ENCODE measurements around the gene PIP4K2A.
"Not testable (repeated sequence)": the region's sequence is repeated elsewhere in the genome, so short reads cannot be mapped to it uniquely, and the experiment has no call there.

PIP4K2A gene

DNA sequence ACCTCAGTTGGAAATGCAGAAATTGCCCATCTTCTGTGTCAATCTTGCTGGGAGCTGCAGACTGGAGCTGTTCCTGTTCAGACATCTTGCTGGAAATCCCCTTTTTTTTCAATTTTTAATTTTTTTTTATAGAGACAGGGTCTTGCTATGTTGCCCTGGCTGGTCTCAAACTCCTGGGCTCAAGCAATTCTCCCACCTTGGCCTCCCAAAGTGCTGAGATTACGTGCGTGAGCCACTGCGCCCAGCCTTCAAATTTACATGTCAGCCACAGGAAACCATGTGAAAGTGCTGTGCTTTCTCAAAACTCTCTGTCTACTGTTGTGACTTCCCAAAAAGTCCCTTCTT, 200.0 kb downstream of the PIP4K2A start:
- DNase-seq (ENCODE audit: low read depth) = not testable (repeated sequence)

GRCh38 chr10:22513483-22514413, 200.6 kb downstream of the PIP4K2A start:
- not testable (repeated sequence) for DNase-seq (ENCODE audit: low read depth)

DNA sequence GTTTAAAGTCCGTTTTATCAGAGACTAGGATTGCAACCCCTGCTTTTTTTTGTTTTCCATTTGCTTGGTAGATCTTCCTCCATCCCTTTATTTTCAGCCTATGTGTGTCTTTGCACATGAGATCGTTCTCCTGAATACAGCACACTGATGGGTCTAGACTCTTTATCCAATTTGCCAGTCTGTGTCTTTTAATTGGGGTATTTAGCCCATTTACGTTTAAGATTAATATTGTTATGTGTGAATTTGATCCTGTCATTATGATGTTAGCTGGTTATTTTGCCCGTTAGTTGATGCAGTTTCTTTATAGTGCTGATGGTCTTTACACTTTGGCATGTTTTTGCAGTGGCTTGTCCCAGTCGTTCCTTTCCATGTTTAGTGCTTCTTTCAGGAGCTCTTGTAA, 202.4 kb downstream of the PIP4K2A start:
- not testable (repeated sequence) for DNase-seq (ENCODE audit: low read depth)

- DNase-seq (ENCODE audit: low read depth) = not testable (repeated sequence)
Observed at GRCh38 chr10:22508214-22508613, 206.2 kb downstream of the PIP4K2A start.

DNA sequence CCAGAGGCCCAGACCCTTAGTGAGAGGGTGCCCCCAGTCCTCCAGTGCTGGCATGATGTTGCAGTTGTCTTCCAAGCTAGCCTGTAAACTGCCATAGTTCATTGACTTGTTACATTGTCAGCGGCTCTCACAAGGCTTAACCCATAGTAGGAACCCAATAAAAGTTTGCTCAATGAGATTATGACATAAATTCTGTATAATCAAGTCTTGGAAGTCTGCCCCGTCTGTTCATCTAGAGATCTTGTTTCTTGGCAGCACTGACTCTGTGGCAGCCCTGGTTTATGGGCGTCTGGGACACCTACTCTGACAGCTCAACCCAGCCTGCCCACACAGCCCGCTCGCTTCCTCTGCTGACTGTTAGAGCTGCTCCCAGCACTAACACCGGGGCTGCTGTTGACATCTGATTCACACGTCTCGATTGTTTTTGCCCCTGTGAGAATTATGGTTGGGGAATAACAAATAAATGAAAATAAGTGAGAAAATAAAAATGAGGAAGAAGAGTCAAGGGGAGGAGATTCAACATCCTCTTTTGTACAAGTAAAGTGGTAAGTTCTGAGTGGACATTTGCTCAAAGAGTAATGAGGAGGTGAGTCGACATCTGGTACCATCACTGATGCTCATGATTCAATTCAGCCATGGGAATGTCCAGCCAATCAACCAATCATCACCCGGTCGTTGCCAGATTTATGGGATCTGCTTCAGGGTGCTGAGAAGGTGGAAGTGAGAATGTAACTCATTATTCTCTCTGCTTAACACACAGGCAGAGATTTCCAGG, 208.3 kb downstream of the PIP4K2A start:
- DNase-seq (ENCODE audit: low read depth) = peak; percentile 19

DNA sequence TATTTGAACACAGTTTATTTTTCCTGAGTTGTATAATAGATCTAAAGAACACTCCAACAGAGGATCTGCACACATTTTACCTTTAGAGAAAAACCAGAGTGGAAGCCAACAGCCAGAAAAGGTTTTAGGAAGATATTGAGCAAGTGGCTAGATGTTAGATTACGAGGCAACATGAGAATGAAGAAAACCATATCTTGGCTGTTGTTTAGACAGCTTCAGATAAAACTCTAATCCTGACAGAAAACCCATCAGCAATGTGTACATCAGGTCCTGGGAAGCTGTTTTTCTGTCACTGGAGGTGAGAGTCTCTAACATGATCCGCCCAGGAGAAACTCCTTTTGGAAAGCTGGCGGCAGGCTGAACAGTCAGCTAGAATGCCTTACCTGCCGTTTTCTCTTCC, 209.6 kb downstream of the PIP4K2A start:
- no peak for DNase-seq (ENCODE audit: low read depth)

DNA sequence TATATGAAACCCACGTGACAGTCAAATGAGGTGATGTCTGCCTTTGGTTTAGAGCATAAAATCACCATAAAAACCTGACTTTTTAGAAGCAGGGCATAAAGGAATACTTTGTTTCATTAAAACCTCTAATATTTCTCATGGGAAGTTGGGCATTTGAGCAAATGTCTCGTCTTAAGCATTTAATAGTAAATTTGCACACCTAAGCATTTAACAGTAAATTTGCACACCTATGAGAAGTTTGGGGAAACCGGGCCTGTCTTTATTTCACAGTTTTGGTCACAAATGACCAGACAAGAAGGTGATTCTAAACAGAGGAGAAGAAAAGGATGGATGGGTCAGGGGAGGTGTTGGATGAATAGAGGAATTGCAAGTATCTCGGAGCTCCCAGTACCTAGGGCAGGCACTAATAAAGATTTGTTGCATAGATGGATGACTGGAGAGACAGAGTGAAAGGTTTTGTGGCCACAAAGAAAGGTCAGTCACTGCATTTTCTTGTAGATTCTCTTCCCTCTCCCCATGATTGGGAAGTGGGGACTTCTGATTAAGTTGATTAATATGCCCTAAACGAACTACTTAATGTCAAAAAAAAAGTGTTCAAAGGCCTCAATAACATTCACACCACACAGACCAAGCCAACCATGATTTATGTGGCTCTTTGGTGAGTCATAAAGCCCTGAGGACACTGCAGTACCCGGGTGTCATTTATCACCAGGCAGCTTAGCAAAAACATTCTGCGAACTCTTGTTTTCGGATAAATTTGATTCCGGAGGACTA, 210.9 kb downstream of the PIP4K2A start:
- DNase-seq (ENCODE audit: low read depth) = no peak

- no peak for DNase-seq (ENCODE audit: low read depth)
Observed at GRCh38 chr10:22501863-22502262, 212.5 kb downstream of the PIP4K2A start.

DNA sequence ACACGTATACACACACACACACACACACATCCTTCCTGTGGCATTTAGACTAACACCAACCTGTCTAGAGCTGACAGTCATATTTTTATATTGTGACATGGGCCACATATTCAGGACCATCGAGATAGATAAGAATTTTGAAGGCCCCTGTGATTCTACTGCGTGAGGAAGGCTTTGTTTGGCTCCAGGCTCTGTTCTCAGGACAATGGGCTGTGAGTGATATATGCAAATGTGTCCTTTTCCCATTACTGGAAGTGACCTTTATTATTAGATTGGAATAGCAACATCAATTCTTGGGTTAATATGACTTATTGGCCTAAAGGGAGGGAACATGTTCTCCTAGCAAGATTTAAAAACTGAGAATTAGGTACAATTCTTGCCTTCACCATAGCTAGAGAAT, 213.0 kb downstream of the PIP4K2A start:
- no peak for DNase-seq (ENCODE audit: low read depth)

DNA sequence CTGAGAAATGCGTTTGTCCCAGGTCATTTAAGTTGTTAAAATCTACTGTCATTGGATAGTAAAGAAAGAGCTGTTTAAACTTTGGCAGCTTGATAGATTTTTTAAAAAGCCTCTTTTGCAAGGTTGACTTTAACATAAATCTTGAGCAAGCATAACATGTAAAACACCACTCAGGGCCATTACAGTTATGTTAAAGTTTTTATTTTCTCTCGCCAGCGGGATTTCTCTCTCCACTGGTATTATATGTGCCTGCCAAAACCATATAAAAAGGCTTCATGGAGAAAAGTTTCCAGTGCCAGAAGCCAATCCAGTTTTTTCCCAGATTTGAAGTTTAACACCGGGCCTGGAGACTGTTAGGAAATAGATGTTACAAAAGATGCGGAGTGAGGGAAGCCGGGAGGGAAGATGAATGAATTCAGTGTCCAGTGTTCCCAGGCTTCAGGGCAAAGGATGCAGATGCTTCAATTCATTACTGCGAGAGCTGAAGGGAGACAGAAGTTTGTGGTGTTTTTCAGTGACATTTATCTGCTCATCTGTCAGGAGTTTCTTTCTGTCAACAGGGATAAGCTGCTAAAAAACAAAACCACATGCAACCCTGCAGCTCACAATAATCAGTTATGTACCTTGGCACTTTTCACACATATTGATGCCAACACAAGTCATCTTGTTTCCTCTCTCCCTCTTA, 213.6 kb downstream of the PIP4K2A start:
- no peak for DNase-seq (ENCODE audit: low read depth)

DNA sequence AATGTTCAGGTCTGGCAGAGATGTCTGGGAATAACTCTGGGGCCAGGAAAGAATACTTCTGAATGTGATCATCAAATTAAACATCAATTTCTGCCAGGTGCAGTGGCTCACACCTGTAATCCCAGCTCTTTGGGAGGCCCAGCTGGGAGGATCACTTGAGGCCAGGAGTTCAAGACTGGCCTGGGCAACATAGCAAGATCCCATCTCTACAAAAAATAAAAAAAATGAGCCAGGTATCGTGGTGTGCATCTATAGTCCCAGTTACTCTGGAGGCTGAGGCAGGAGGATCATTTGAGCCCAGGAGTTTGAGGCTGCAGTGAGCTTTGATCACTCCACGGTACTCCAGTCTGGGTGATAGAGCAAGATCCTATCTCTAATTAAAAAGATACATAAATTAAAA, 214.4 kb downstream of the PIP4K2A start:
- DNase-seq (ENCODE audit: low read depth) = not testable (repeated sequence)

DNA sequence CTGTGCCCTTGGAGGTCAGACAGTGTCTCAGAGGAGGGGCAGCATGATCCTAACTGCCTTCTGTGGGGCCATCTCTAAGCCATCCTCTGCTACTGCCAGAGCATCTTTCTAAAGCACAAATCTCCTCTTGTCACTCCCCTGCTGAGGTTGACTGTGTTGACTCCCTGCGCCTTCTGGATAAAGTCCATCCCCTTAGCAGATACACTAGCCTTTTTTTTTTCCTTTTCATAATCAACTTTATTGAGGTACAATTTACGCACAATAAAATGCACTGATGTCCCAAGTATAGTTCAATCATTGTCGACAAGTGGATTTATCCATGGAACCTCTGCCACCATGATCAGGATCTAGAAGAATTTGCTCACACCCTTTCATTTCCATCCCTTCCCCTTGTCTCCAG, 219.0 kb downstream of the PIP4K2A start:
- DNase-seq (ENCODE audit: low read depth) = no peak

DNA sequence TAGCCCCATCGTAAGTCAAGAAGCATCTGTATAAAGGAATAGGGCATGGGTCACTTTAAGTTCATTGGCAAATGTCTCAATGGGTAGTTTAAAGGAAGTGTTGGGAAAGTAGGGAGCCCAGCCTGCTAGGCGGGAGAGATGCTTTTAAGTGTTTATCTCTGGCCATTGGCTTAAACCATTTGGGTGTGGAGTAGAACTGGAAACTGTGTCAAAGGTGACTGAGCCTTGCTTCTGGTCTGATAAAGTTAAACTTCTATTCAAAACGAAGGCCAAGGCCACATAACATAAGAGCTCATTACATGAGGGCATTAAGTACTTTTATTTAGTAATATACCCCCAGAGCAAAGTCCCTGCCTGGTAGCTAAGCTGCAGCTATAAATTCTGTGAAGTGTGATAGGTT, 220.4 kb downstream of the PIP4K2A start:
- no peak for DNase-seq (ENCODE audit: low read depth)

GRCh38 chr10:22491931-22492615, 222.3 kb downstream of the PIP4K2A start:
- DNase-seq (ENCODE audit: low read depth) = no peak

DNA sequence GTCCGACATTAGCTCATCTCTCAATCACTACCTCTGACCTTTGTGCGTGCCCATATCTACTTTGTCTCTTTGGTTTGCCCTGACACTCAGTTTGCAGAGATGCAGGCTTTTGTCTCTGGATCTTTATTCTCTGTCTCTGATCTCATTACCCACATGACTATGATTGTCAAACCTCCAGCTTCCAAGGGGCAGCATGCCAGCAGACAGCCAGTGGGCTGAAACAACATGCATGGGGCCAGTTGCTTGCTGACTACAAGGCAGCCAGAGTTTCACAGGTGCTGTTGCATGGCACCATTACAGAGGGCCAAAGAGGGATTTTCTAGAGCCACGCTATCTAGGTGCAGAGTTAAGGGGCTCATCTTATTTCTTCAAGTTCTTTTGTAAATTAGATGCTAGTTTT, 222.9 kb downstream of the PIP4K2A start:
- no peak for DNase-seq (ENCODE audit: low read depth)

DNA sequence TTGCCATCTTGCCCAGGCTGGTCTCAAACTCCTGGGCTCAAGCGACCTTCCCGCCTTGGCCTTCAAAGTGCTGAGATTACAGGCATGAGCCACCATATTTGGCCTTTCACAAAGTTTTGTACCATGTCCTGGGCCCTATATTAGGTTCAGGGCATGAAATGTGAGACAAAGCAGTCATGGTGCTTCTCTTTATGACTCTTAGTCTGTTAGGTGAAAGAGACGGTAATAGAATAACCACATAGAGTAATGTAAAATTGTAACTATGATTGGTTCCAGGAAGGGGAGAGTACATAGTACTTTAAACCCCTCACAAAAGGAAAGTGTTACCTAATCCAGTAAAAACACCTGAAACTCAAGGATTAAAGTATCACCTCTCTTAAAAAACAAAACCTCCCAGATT, 224.4 kb downstream of the PIP4K2A start:
- DNase-seq (ENCODE audit: low read depth) = no peak

- DNase-seq (ENCODE audit: low read depth) = no peak
Observed at GRCh38 chr10:22489467-22489866, 224.9 kb downstream of the PIP4K2A start.

DNA sequence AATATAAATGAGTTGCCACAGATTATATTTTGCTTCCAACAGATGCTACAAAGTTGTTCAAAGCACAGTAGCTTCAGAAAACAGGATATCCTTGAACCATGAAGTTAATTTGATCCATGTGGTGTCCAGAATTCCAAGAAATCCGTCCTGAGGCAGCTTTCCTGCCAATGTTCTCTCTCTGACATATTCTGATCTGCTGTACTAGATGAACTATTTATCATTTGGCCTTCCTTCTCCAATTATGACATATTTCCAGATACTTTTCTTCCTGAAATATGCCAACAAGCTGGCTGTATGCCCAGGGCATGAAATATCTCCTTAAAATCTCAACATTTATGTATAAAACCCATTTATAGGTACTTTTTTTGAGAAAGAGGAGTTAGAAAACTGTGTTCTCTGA, 227.9 kb downstream of the PIP4K2A start:
- no peak for DNase-seq (ENCODE audit: low read depth)

All from activated T-cell treated with anti-CD3 and anti-CD28 coated beads for 1 hour (primary cell).